ENCODE measurements around the gene MYO3B.

GRCh38 chr2:170671079-170671478 lies 493.1 kb downstream of the MYO3B start:
- no peak for TF ChIP-seq CTCF (IDR thresholded peaks at IDR 0.05)
- TF ChIP-seq POLR2A (IDR thresholded peaks at IDR 0.05): no peak

Data from uterus (tissue), 2 donors.